Neutrophil (primary cell): Measurements from ENCODE around the gene ARSD.

Source experiments
- H3K27ac ChIP-seq: fragments of 200-600 bp; sonication (generic); 2 replicates; pipeline ENCODE4 v1.5.1; 2016; ENCODE audit warnings: mild to moderate bottlenecking, moderate library complexity
- H3K27me3 ChIP-seq: fragments of 200-600 bp; sonication (generic); 2 replicates; pipeline ENCODE4 v1.6.0; 2016; ENCODE audit warnings: mild to moderate bottlenecking
- H3K36me3 ChIP-seq: fragments of 200-600 bp; sonication (generic); 2 replicates; pipeline ENCODE4 v1.5.1; 2017
- H3K4me1 ChIP-seq, 2 experiments: fragments of 200-600 bp in 1 of 2; sonication (generic) in 1 of 2; 1 replicate in 1 of 2; 2 replicates in 1 of 2; pipeline versions ENCODE4 v1.5.1 to v1.6.1; 2013 to 2016; ENCODE audit warnings: low read depth in 1 of 2, low read length in 1 of 2, mild to moderate bottlenecking in 1 of 2, moderate library complexity in 1 of 2; ENCODE audit not compliant: control insufficient read depth in 1 of 2, insufficient read depth in 1 of 2
- H3K4me3 ChIP-seq, 2 experiments: fragments of 200-600 bp in 1 of 2; sonication (generic) in 1 of 2; 1 replicate in 1 of 2; 2 replicates in 1 of 2; pipeline ENCODE4 v1.5.1; 2013 to 2016; ENCODE audit warnings: low read depth in 1 of 2, low read length in 1 of 2, mild to moderate bottlenecking in 1 of 2, moderate library complexity in 1 of 2
- H3K9me3 ChIP-seq: fragments of 200-600 bp; sonication (generic); 2 replicates; pipeline ENCODE4 v1.5.1; 2016
- CTCF ChIP-seq: fragments of 200-600 bp; sonication (generic); IDR thresholded peaks from 2 replicates; pipeline ENCODE4 v1.5.1; 2016; ENCODE audit warnings: antibody characterized with exemption

ARSD gene

GRCh38 chrX:2962381-2962780 is 33.2 kb upstream of the ARSD start:
- H3K27me3 ChIP-seq: no peaks in the 10 kb centered on the region
- H3K9me3 ChIP-seq: no peaks in the 10 kb centered on the region
- H3K27ac ChIP-seq: no peak overlapping the region
- no peak for TF ChIP-seq CTCF
- no peaks in the 10 kb centered on the region for H3K4me1 ChIP-seq
- H3K36me3 ChIP-seq: no peaks in the 10 kb centered on the region
- no peak overlapping the region for H3K4me3 ChIP-seq

DNA sequence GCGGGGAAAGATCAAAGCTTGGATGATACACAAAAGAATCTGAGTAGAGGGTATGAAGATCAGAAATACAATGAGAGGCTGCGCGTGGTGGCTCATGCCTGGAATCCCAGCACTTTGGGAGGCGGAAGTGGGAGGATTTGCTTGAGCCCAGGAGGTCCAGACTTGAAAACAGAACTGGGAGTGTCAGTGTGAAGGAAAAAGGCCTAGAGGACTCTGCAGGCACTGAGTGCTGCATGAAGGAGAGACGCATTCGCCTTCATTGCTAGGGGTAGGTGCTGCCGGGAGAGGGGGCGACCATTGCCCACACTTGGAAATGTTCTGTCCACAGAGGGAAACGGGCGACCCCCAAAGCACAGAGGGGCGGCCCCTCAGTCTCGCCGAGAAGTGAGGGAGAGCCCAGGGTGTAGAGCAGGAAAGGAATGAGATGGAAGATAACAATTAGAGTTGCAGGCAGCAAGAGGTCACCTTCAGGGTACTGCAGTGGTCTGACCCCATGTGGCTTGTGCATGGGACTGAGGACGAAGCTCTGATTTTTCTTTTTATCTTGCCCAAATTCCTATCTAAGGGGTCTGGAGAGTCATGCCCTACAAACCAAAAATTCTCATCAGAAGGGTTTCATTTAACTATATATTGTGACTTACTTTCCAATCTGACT is 31.8 kb upstream of the ARSD start:
- H3K27ac ChIP-seq: no peak overlapping the region
- no peak for TF ChIP-seq CTCF
- H3K4me3 ChIP-seq: no peak overlapping the region
- no peaks in the 10 kb centered on the region for H3K9me3 ChIP-seq
- no peaks in the 10 kb centered on the region for H3K27me3 ChIP-seq
- no peaks in the 10 kb centered on the region for H3K4me1 ChIP-seq
- H3K36me3 ChIP-seq: no peaks in the 10 kb centered on the region

DNA sequence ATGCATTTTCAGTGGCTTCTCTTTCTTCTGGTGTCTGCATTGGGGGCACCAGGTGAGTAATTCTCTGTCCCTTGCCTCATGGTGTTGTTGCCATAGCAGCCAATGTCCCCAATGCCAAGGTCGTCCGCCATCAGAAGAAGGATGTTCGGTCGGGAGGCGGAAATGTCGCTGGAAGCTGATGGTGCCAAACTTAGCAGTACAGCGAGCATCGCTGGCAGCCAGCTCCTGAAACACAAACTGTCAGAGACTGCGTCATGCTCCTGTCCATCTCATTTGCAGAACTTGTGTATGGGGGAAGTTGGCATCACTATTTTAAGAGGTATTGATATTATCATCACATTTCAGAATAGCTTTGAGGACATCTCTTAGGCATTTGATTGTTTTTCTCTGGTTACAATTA is 29.1 kb upstream of the ARSD start:
- Histone ChIP-seq H3K36me3 (no peaks in the 10 kb centered on the region), H3K27me3 (no peaks in the 10 kb centered on the region), H3K27ac (no peak overlapping the region), H3K4me3 (no peak overlapping the region), H3K9me3 (no peaks in the 10 kb centered on the region), H3K4me1 (no peaks in the 10 kb centered on the region)
- no peak for TF ChIP-seq CTCF

- Histone ChIP-seq H3K27ac (no peak overlapping the region), H3K27me3 (no peaks in the 10 kb centered on the region), H3K36me3 (no peaks in the 10 kb centered on the region)
Measured at GRCh38 chrX:2955838-2956237, 26.7 kb upstream of the ARSD start.

GRCh38 chrX:2955281-2955680 is 26.1 kb upstream of the ARSD start:
- H3K9me3 ChIP-seq: no peaks in the 10 kb centered on the region

More at GRCh38 chrX:2955838-2956237, 26.7 kb upstream of the ARSD start:
- Histone ChIP-seq H3K4me1 (no peaks in the 10 kb centered on the region), H3K4me3 (no peak overlapping the region), H3K9me3 (no peaks in the 10 kb centered on the region)
- TF ChIP-seq CTCF: no peak

More at GRCh38 chrX:2955281-2955680, 26.1 kb upstream of the ARSD start:
- no peaks in the 10 kb centered on the region for H3K27me3 ChIP-seq
- no peak for TF ChIP-seq CTCF
- H3K27ac ChIP-seq: no peak overlapping the region
- H3K36me3 ChIP-seq: no peaks in the 10 kb centered on the region
- H3K4me1 ChIP-seq: no peaks in the 10 kb centered on the region
- H3K4me3 ChIP-seq: no peak overlapping the region
